Adrenal gland (tissue), 12 donors: ENCODE data around the gene FKRP. TPM values are rescaled to one million over a fixed set of nuclear protein-coding genes. Genes with fewer than 3 reads are reported as not detected.

Experiments used
- DNase-seq, 7 donors: peaks; one replicate each; pipeline ENCODE4 v3.0.0-alpha.2; 2019 to 2020
- H3K27ac ChIP-seq, 5 donors: fragments of 200-600 bp; sonication (generic) in 4 of 5; 1 replicate in 3 of 5; 2 replicates in 2 of 5; pipeline versions ENCODE4 v1.5.1 to v1.8.0; 2016 to 2020; ENCODE audit warnings: mild to moderate bottlenecking in 1 of 5
- H3K27me3 ChIP-seq: fragments of 200-600 bp; 2 replicates; pipeline ENCODE4 v1.8.0; 2021
- H3K36me3 ChIP-seq, 2 donors: fragments of 200-600 bp; replicated peaks in 1 of 2; 1 replicate in 1 of 2; 2 replicates in 1 of 2; pipeline versions ENCODE4 v1.5.1 to v1.8.0; 2018 to 2022
- H3K4me1 ChIP-seq, 2 donors: fragments of 200-600 bp; replicated peaks in 1 of 2; 1 replicate in 1 of 2; 2 replicates in 1 of 2; pipeline versions ENCODE4 v1.5.1 to v1.8.0; 2018 to 2021
- H3K4me3 ChIP-seq, 4 donors: fragments of 200-600 bp; sonication (generic) in 3 of 4; one replicate each; pipeline ENCODE4 v1.5.1; 2016 to 2018
- H3K9me3 ChIP-seq, 3 donors: fragments of 200-600 bp; sonication (generic) in 1 of 3; replicated peaks in 1 of 3; 1 replicate in 2 of 3; 2 replicates in 1 of 3; pipeline versions ENCODE4 v1.5.1 to v1.8.0; 2016 to 2021
- POLR2A ChIP-seq, 2 donors: fragments of 450-650 bp; IDR thresholded peaks; one replicate each; pipeline ENCODE4 v1.6.1; 2017; ENCODE audit warnings: antibody characterized with exemption in 2 of 2, mild to moderate bottlenecking in 2 of 2, moderate library complexity in 1 of 2
- WGBS, 4 donors: extraction: QIAGEN DNeasy Blood & Tissue Kit in 2 of 4; methylation state at CpG; one replicate each; pipeline versions ENCODE4 v1.1.5 to v1.1.7; 2013 to 2017; 5-methylcytosine and 5-hydroxymethylcytosine counted together
- intact Hi-C, 2 donors: fragments of 100-400 bp; cut with DNase I; formaldehyde crosslinking; loops; one replicate each; pipeline versions ENCODE4 v1.14.1 to v1.15.0; 2022 to 2023
- polyA plus RNA-seq, 3 donors: library from polyadenylated mRNA; stranded (reverse); fragments of 200-250 nt in 2 of 3; fragments of 350-450 nt in 1 of 3; fragmentation: Illumina TruSeq in 1 of 3; extraction: RNeasy Lipid Tissue Mini Kit (QIAGEN cat#74804) in 1 of 3; gene quantifications; one replicate each; pipeline ENCODE4 v1.2.3, GENCODE V29; 2013 to 2014
- total RNA-seq, 9 donors: library from RNA; depleted of rRNA in 4 of 9; stranded (reverse); fragments of >200 nt in 4 of 9; fragments of 120-200 nt in 1 of 9; fragmentation: NEBNext Ultra II Directional in 1 of 9; extraction: Animal tissue kit (Norgen Biotek cat#: 25700) in 1 of 9; gene quantifications; one replicate each; pipeline versions ENCODE4 v1.1.0 to v1.2.4, GENCODE V29; 2013 to 2023
- TF ChIP-seq, protein P1 (sequence below), 6 experiments: fragments of 450-650 bp in 4 of 6; fragments of 200-600 bp in 2 of 6; sonication (generic) in 1 of 6; IDR thresholded peaks; 1 replicate in 5 of 6; 2 replicates in 1 of 6; pipeline versions ENCODE4 v1.5.1 to v1.8.0; 2016 to 2021; ENCODE audit warnings: antibody characterized with exemption in 6 of 6, mild to moderate bottlenecking in 2 of 6, moderate library complexity in 1 of 6
- donor health status: healthy with polysubstance abuse.
- donor health status: Bipolar disorder and iron deficiency.
- donor health status: DM: yes; HTN: yes; CAD: no.
- donor health status: DM: no; HTN: no; CAD: no.
- donor health status: DM: no; HTN: no; CAD: no.
- donor health status: DM: yes; HTN: yes; CAD: no.

FKRP gene
- total and polyA plus RNA-seq, 12 donors: 5.5 to 31.2 (median 16.7) TPM

DNA sequence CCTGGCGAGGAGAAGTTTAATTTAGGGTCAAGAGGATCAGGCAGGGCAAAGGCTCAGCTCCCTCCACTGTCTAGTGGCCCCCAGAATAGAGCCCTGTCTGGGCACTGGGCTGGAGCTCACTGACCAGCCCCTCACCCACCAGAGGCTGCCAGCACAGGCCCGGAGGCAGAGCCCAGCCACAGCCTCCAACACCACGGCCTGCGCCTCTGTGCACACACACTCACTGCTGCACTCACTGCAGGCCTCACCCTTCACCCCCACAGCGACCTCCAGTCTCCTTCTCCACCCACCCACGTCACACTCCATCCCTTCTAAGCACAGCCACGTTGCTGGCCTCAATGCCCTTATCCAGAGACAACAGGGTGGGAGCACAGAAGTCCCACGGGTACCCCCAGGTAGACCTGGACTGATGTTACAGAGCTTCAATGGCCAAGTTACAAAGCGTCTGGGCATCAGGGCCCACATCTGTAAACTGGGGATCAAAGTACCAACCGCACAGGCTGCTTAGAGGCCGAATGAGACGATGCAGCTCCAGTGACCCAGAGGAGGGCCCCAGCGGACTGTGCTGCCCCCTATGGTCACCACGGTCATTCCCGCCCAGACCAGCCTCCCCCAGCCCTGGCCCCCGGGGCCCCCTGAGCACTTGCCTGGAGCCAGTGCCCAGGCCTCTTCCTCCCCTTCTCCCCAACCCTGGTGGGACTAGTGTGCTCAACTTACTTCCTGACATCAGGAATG, 24.4 kb upstream of the FKRP start:
- TF ChIP-seq POLR2A (IDR thresholded peaks at IDR 0.05): no peak
- TF ChIP-seq, protein P1, sequence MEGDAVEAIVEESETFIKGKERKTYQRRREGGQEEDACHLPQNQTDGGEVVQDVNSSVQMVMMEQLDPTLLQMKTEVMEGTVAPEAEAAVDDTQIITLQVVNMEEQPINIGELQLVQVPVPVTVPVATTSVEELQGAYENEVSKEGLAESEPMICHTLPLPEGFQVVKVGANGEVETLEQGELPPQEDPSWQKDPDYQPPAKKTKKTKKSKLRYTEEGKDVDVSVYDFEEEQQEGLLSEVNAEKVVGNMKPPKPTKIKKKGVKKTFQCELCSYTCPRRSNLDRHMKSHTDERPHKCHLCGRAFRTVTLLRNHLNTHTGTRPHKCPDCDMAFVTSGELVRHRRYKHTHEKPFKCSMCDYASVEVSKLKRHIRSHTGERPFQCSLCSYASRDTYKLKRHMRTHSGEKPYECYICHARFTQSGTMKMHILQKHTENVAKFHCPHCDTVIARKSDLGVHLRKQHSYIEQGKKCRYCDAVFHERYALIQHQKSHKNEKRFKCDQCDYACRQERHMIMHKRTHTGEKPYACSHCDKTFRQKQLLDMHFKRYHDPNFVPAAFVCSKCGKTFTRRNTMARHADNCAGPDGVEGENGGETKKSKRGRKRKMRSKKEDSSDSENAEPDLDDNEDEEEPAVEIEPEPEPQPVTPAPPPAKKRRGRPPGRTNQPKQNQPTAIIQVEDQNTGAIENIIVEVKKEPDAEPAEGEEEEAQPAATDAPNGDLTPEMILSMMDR (IDR thresholded peaks at IDR 0.05): no peak

DNA sequence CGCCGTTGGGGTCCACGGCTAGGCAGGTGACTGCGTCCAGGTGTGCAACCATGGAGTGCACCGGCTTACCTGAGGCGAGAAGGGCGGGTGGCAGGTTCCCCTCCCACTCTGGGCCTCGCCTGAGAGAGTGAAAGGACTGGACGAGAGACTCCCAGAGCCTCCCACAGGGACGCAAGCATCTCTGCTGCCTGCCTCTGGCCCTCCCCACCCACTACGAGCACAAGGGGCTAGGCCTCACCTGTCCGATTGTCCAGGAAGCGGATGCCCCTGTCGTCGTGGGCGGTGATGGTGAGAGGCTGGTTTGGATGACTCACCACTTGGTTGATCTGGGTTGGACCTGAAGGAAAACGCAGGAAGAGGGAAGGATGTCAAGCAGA, 23.9 kb upstream of the FKRP start:
- no peak overlapping the region for H3K4me3 ChIP-seq
- 74 to 82% (median 80%) methylated on average over 9 to 17 of the region's 17 CpGs for WGBS, 4 donors
- H3K4me1 ChIP-seq: peaks cover 4 to 12% of the 10 kb centered on the region in 2 donors
- intact Hi-C loops: no loop called here
- no peaks in the 10 kb centered on the region for H3K9me3 ChIP-seq
- no peak for TF ChIP-seq POLR2A (IDR thresholded peaks at IDR 0.05)
- TF ChIP-seq, protein P1 (IDR thresholded peaks at IDR 0.05): no peak
- no peak for DNase-seq
- H3K27ac ChIP-seq: no peak overlapping the region
- H3K36me3 ChIP-seq: peaks cover 0 to 72% of the 10 kb centered on the region in 2 donors
- H3K27me3 ChIP-seq: no peaks in the 10 kb centered on the region

More for the DNA sequence above, 24.4 kb upstream of the FKRP start:
- 76 to 82% (median 79%) methylated on average over 11 to 16 of the region's 16 CpGs for WGBS, 4 donors
- peaks cover 4 to 9% of the 10 kb centered on the region in 2 donors for H3K4me1 ChIP-seq
- intact Hi-C loops: no loop called here
- no peaks in the 10 kb centered on the region for H3K9me3 ChIP-seq
- H3K27me3 ChIP-seq: no peaks in the 10 kb centered on the region
- H3K4me3 ChIP-seq: no peak overlapping the region
- H3K27ac ChIP-seq: peak overlapping the region in 2 of 5 donors; percentile 19 to 21
- no peak for DNase-seq
- peaks cover 0 to 67% of the 10 kb centered on the region in 2 donors for H3K36me3 ChIP-seq

DNA sequence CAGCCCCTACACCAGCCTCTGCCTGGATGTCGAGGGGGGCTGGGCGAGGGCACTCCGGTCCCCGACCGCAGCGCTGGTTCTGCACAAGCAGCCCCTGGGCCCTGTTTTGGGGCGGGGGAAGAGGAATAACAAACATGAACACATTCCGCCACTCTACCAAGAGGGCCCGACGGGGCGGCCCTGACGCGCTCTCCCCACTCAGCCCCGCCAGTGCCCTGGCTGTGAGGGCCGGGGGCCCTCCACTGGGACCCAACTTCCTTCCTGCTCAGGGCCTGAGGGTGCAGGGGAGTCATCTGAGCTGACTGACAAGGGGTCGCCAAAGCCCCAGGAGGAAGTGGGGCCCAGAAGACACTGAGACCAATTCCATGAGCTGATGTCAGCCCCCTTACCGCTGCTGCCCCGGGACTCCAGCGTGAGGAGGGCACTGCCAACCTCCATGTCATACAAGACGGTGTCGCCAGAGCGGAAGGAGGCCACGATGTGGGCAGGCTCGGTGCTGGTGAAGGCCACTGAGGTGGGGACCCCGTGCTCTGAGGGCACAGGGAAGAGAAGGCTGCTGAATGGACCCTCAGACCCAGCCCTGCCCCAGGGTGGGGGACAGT, 23.3 kb upstream of the FKRP start:
- Histone ChIP-seq H3K4me3 (no peak overlapping the region), H3K36me3 (peaks cover 0 to 78% of the 10 kb centered on the region in 2 donors), H3K4me1 (peaks cover 2 to 14% of the 10 kb centered on the region in 2 donors), H3K27me3 (no peaks in the 10 kb centered on the region), H3K9me3 (no peaks in the 10 kb centered on the region), H3K27ac (peak overlapping the region in 1 of 5 donors; percentile 5)
- WGBS, 4 donors: 74 to 79% (median 75%) methylated on average over 8 to 25 of the region's 25 CpGs
- TF ChIP-seq, protein P1 (IDR thresholded peaks at IDR 0.05): no peak
- no peak for DNase-seq
- intact Hi-C loops: no loop called here

DNA sequence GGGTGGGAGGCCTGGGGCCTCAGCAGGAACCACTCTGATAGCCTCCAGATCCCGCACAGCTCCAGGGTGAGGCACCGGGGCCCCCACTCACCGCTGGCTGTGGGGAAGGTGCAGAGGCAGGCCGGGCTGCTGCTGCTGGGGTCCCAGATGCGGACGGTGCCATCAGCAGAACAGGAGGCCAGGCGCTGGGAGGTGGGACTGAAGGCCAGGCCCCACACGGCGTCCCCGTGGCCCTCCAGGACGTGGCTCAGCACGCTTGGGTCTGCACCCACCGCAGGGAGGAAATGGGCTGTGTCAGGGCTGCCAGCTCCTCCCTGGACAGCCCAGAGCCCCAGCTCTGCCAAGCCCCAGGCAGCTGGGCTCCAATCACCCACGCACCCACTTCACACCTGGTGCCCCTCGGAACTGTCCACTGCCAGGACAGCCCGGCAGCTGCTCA, 22.8 kb upstream of the FKRP start:
- DNase-seq: no peak
- Histone ChIP-seq H3K27me3 (no peaks in the 10 kb centered on the region), H3K9me3 (no peaks in the 10 kb centered on the region), H3K27ac (peak overlapping the region in 1 of 5 donors; percentile 5), H3K36me3 (peaks cover 0 to 82% of the 10 kb centered on the region in 2 donors), H3K4me1 (peaks cover 0 to 13% of the 10 kb centered on the region in 2 donors), H3K4me3 (no peak overlapping the region)
- no peak for TF ChIP-seq POLR2A (IDR thresholded peaks at IDR 0.05)
- 70 to 78% (median 74%) methylated on average over 6 to 16 of the region's 16 CpGs; no CpG with 5 or more reads in 1 of the 4 donors for WGBS, 4 donors
- intact Hi-C loops: no loop called here
